Chondrocyte (in vitro differentiated cells): ENCODE data around the gene PLCB2. TPM values are rescaled to one million over a fixed set of nuclear protein-coding genes. Genes with fewer than 3 reads are reported as not detected.

ENCODE experiments used
- DNase-seq: peaks from one replicate; pipeline ENCODE4 v3.0.0; 2021; ENCODE audit warnings: mixed read lengths, low spot score
- H3K27ac Mint-ChIP-seq: one replicate; pipeline ENCODE4 v1.8.0; 2021; ENCODE audit warnings: mild to moderate bottlenecking, moderate library complexity, mixed read lengths; ENCODE audit not compliant: unreplicated experiment
- H3K27me3 Mint-ChIP-seq: 2 replicates; pipeline ENCODE4 v1.8.0; 2021; ENCODE audit warnings: low read depth, mixed read lengths
- H3K36me3 Mint-ChIP-seq: 2 replicates; pipeline ENCODE4 v1.8.0; 2021; ENCODE audit warnings: low read depth, mixed read lengths
- H3K4me1 Mint-ChIP-seq: 2 replicates; pipeline ENCODE4 v1.8.0; 2021; ENCODE audit warnings: low read depth, mild to moderate bottlenecking, mixed read lengths
- H3K4me3 Mint-ChIP-seq: one replicate; pipeline ENCODE4 v1.8.0; 2021; ENCODE audit warnings: mild to moderate bottlenecking, moderate library complexity, mixed read lengths; ENCODE audit not compliant: unreplicated experiment
- H3K9me3 Mint-ChIP-seq: 2 replicates; pipeline ENCODE4 v1.8.0; 2021; ENCODE audit warnings: low read depth, mixed read lengths
- total RNA-seq: library from RNA; stranded (reverse); gene quantifications from 3 replicates; pipeline ENCODE4 v1.2.1, GENCODE V29; 2021
- TF ChIP-seq, protein P1 (sequence below): fragments of 200-600 bp; sonication (generic); IDR thresholded peaks from 2 replicates; pipeline ENCODE4 v1.5.0; 2021; ENCODE audit warnings: antibody characterized with exemption, mild to moderate bottlenecking, moderate library complexity

The PLCB2 gene
- total RNA-seq, 1 donor from 2014 or later, result 2.8 TPM

DNA sequence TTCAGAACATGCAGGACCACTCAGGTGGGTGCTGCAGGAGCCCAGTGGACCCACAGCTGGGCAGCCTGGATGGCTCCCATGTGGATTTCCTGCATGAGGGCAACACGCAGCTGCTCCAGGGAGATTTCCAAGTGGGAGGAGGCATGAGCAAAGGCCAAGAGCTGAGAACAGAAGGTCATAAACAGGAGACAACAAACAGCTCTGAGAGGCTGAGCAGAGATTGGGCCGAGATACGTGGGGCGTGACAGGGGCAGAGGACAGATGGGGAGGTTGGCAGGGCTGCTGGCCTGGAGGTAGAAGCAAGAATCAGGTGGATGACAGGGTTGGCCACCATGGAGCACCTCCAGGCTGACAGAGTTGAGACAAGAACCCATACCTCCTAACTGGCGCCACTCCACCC, 46.0 kb upstream of the PLCB2 start:
- Mint-ChIP-seq H3K27ac (no peak overlapping the region), H3K4me1 (peaks cover 35% of the 10 kb centered on the region), H3K9me3 (no peaks in the 10 kb centered on the region), H3K36me3 (no peaks in the 10 kb centered on the region), H3K27me3 (no peaks in the 10 kb centered on the region), H3K4me3 (no peak overlapping the region)
- TF ChIP-seq, protein P1, sequence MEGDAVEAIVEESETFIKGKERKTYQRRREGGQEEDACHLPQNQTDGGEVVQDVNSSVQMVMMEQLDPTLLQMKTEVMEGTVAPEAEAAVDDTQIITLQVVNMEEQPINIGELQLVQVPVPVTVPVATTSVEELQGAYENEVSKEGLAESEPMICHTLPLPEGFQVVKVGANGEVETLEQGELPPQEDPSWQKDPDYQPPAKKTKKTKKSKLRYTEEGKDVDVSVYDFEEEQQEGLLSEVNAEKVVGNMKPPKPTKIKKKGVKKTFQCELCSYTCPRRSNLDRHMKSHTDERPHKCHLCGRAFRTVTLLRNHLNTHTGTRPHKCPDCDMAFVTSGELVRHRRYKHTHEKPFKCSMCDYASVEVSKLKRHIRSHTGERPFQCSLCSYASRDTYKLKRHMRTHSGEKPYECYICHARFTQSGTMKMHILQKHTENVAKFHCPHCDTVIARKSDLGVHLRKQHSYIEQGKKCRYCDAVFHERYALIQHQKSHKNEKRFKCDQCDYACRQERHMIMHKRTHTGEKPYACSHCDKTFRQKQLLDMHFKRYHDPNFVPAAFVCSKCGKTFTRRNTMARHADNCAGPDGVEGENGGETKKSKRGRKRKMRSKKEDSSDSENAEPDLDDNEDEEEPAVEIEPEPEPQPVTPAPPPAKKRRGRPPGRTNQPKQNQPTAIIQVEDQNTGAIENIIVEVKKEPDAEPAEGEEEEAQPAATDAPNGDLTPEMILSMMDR, result no peak
- DNase-seq, result no peak

GRCh38 chr15:40352281-40352901, 44.7 kb upstream of the PLCB2 start:
- TF ChIP-seq, protein P1, result no peak
- H3K4me3 Mint-ChIP-seq, result no peak overlapping the region
- H3K9me3 Mint-ChIP-seq, result no peaks in the 10 kb centered on the region
- peaks cover 27% of the 10 kb centered on the region for H3K4me1 Mint-ChIP-seq
- no peaks in the 10 kb centered on the region for H3K27me3 Mint-ChIP-seq
- no peak for DNase-seq
- no peak overlapping the region for H3K27ac Mint-ChIP-seq
- H3K36me3 Mint-ChIP-seq, result no peaks in the 10 kb centered on the region

DNA sequence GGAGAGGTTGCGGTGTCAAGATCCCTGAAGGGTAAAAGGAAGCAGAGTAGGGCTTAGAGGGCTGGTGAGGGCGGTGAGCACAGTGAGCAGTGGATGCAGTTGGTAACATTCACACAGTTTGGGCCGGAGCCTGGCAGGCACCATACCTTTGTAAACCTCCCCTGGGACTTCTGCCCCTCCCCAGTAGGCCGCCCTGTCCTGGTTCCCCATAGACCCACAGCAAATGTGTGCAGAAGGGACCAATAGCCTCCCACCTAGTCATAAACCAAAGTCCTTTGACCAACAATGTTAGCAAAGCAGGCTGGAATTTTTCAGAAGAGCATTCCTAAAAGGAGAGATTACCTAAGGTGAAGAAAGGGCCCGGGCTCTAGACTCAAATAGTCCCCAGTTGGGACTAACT, 41.4 kb upstream of the PLCB2 start:
- Mint-ChIP-seq H3K36me3 (no peaks in the 10 kb centered on the region), H3K4me3 (no peak overlapping the region), H3K27me3 (no peaks in the 10 kb centered on the region), H3K9me3 (no peaks in the 10 kb centered on the region), H3K27ac (no peak overlapping the region), H3K4me1 (peaks cover 15% of the 10 kb centered on the region)
- TF ChIP-seq, protein P1, result no peak
- no peak for DNase-seq

GRCh38 chr15:40348474-40348870, 40.7 kb upstream of the PLCB2 start:
- peaks cover 15% of the 10 kb centered on the region for H3K4me1 Mint-ChIP-seq
- no peak for DNase-seq
- no peak overlapping the region for H3K27ac Mint-ChIP-seq
- H3K27me3 Mint-ChIP-seq, result no peaks in the 10 kb centered on the region
- no peaks in the 10 kb centered on the region for H3K9me3 Mint-ChIP-seq
- no peaks in the 10 kb centered on the region for H3K36me3 Mint-ChIP-seq
- TF ChIP-seq, protein P1, result no peak
- no peak overlapping the region for H3K4me3 Mint-ChIP-seq

DNA sequence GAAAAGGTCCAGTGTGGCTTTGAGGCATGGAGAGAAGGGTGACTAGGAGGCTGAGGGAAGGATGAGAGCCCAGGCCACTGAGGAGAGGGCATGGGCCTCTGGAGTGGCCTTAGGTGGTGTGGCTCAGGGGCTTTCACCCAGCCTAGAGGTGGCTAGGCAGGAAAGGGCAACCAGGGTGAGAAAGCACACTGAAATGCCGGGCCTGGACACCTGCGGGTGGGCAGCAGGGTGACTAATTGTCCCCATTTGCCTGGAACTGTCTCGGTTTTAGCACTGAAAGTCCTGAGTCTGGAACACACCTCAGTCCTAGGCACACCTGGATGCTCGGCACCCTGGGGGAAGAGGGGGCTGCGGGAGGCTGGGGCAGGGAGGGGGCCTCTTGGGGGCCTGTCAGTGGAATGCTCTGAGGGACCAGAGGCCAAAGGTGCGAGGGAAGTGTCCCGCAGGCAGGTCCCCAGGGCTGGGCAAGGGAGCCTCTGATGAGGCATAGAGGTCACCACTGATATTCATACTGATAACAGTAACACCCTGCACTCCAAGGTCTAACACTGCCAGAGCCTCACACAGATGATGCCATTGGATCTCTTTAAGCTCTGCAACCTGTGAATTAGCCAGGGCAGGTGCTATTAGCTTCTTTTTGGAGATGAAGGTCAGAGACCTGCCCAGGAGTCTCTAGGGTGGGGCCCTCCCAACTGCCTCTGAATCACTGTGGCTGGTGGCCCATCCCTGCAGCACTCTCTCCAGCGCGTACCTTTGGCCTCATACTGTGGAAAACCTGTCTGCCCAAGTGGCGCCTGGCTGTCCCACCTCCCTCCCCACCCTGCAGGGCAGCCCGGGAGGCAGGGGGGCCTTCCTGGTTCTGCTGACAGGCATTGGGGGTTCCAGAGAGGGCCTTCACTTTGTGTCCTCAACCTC, 40.1 kb upstream of the PLCB2 start:
- Mint-ChIP-seq H3K36me3 (no peaks in the 10 kb centered on the region), H3K4me3 (no peak overlapping the region), H3K4me1 (peaks cover 22% of the 10 kb centered on the region), H3K27me3 (no peaks in the 10 kb centered on the region), H3K27ac (no peak overlapping the region), H3K9me3 (no peaks in the 10 kb centered on the region)
- no peak for DNase-seq
- TF ChIP-seq, protein P1, result no peak
